Activated CD4-positive, alpha-beta T cell treated with anti-CD3 and anti-CD28 coated beads for 1 hour (primary cell): ENCODE data around the gene ICAM5.
"Not testable (repeated sequence)": the region's sequence is repeated elsewhere in the genome, so short reads cannot be mapped to it uniquely, and the experiment has no call there.

Experiments
- DNase-seq: peaks from one replicate; pipeline ENCODE4 v3.0.0-alpha.2; 2020

ICAM5 gene

GRCh38 chr19:10289836-10290356 lies at the start of gene ICAM5:
Gene ICAM5 (plus strand): TSS chr19:10289952. CDS start chr19:10290044, 92 bp downstream.
- DNase-seq: no peak

DNA sequence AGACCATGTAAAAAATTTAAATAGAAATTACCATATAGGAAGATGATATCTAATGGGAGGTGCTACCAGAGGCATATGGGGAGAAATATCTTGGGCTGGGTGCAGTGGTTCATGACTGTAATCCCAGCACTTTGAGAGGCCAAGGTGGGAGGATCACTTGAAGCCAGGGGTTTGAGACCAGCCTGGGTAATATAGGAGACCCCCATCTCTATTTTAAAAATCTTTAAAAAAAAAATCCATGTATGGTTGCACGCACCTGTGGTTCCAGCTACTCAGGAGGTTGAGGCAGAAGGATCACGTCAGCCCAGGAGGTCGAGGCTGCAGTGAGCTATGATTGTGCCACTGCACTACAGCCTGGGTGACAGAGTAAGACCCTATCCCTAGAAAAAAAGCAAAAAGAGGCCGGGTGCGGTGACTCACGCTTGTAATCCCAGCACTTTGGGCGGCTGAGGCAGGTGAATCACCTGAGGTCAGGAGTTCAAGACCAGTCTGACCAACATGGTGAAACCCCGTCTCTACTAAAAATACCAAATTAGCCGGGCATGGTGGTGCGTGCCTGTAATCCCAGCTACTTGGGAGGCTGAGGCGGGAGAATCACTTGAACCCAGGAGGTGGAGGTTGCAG lies 47.8 kb upstream of the ICAM5 start:
- not testable (repeated sequence) for DNase-seq

DNA sequence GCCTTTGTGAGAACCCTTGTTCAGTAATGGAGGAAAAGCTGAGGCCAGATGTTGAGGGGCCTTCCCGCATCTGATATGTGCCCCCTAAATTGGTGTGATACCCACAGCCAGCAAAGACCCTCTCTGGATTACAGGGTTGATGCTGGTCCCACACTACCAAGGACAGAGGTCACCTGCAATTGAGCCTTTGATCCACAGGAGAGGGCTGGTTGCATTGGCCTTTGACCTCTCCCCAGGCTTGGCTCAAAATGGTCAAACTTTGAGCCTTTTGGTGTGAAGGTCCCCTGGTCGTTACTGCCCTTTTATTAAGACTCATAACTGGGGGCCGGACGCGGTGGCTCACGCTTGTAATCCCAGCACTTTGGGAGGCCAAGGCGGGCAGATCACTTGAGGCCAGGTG lies 46.1 kb upstream of the ICAM5 start:
- no peak for DNase-seq

GRCh38 chr19:10245189-10245939 lies 44.4 kb upstream of the ICAM5 start:
- DNase-seq: no peak

DNA sequence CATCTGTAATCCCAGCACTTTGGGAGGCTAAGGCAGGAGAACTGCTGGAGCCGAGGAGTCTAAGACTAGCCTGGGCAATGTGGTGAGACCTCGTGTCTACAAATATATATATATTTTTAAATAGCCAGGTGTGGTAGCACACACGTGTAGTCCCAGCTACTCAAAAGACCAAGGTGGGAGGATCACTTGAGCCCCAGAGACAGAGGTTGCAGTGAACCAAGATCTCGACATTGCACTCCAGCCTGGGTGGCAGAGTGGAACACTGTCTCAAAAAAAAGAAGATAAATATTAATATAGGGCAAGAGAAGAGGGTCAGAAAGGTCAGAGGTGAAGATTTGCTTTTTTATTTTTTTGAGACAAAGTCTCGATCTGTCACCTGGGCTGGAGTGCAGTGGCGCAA lies 43.2 kb upstream of the ICAM5 start:
- no peak for DNase-seq

- peak; percentile 90 for DNase-seq
Observed at GRCh38 chr19:10251792-10252694, 37.7 kb upstream of the ICAM5 start, which contains the start of gene MRPL4. Gene MRPL4 (plus strand): TSS chr19:10252214. CDS start chr19:10252254, 40 bp downstream.

- no peak for DNase-seq
Observed at GRCh38 chr19:10252707-10253106, 37.0 kb upstream of the ICAM5 start.

DNA sequence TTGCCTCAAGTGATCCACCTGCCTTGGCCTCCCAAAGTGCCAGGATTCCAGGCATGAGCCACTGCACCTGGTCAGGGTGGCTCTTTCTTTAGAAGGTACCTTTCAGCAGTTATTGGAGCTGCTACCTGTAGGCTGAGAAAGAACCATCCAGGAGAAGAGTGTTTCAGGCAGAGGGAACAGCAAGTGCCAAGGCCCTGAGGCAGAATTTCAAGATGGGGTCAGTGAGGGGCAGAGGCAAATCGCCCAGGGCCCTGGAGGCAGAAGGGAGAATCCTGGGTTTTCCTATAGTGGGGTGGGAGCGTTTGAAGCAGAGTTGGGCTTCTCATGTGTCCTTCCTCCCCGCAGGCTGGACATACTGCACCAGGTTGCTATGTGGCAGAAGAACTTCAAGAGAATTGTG lies 35.5 kb upstream of the ICAM5 start:
- no peak for DNase-seq

DNA sequence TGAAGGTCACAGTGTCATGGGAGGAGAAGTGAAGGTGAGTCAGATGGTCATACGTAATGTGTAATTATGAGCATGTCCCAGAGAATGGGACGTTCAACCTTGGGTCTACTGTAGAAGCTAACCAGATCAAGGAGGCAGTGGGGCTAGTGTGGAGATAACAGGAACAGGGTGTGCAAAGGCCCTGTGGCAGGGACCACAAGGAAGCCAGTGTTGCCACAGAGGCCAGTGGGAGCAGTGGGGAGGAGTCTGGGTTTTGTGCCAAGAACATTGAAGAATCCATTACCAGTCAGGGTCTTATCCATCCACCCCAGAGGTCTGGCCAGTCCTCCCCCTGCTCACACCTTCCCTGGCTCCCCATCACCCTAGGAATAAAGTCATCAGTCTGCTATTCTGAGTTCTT lies 34.4 kb upstream of the ICAM5 start:
- DNase-seq: no peak

DNA sequence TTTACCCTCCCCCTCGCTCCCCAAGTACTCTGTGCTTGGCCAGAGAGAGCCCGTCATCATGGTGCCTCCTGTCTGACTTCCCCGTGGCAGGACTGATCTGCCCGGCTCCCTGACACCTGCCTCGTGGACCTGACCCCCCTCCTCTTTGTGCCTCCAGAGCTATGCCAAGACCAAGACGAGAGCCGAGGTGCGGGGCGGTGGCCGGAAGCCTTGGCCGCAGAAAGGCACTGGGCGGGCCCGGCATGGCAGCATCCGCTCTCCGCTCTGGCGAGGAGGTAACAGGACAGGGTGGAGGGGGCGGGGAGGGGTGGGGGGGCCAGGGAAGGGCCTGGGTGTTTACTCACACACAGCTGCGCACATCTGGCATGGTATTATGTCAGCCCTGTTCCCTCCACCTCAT lies 33.2 kb upstream of the ICAM5 start:
- DNase-seq: no peak

GRCh38 chr19:10256970-10257615 lies 32.7 kb upstream of the ICAM5 start:
- DNase-seq: no peak

DNA sequence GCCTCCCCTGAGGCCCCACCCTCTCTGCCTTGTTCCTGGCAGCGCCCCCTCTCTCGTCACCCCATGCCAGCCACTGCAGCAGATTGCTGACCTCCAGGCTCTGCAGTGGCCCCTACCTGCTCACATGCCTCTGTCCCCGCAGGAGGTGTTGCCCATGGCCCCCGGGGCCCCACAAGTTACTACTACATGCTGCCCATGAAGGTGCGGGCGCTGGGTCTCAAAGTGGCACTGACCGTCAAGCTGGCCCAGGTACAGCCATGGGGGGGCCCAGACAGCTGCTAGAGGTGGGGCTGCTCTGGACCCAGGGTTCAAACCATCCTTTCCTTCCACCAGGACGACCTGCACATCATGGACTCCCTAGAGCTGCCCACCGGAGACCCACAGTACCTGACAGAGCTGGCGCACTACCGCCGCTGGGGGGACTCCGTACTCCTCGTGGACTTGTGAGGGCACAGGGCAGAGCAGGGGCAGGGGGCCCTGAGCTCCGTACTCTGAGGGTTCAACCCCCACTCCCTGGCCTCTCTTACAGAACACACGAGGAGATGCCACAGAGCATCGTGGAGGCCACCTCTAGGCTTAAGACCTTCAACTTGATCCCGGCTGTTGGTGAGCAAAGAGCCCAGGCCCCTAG lies 31.6 kb upstream of the ICAM5 start:
- no peak for DNase-seq

- peak; percentile 76 for DNase-seq
Observed at GRCh38 chr19:10259162-10259905, 30.4 kb upstream of the ICAM5 start.

- DNase-seq: no peak
Observed at GRCh38 chr19:10260141-10260584, 29.6 kb upstream of the ICAM5 start.

- no peak for DNase-seq
Observed at GRCh38 chr19:10262771-10263170, 27.0 kb upstream of the ICAM5 start.

GRCh38 chr19:10266706-10267105 lies 23.0 kb upstream of the ICAM5 start:
- no peak for DNase-seq

DNA sequence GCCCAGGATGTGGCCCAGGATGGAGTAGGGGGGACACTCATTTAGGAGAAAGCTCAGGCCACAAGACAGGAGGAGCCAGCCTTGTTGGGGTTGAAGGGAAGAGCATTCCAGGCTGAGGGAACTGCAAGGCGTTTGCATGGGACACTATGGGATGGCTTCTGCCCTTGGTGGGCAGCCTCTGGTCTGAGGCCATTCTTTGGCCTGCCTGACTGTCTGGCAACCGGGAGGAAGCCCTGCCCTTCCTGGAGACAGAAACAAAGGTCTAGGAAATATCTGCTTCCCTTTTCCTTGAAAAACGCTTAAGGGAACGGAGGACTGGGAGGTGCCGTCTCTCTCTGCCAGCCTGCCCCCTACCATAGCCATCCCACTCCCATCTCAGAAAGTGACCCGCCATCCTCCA lies 21.7 kb upstream of the ICAM5 start:
- no peak for DNase-seq

- peak; percentile 79 for DNase-seq
Observed at GRCh38 chr19:10269333-10270179, 20.2 kb upstream of the ICAM5 start.

GRCh38 chr19:10270180-10270615 lies 19.6 kb upstream of the ICAM5 start:
- no peak for DNase-seq
